Loucy (cell line): Measurements from ENCODE around the gene HOXA6.

Source experiments
- EZH2phosphoT487 ChIP-seq: fragments of 200-600 bp; IDR thresholded peaks from 2 replicates; pipeline ENCODE4 v1.6.1; 2018; ENCODE audit warnings: antibody characterized with exemption, mild to moderate bottlenecking, moderate library complexity, borderline replicate concordance
- TF ChIP-seq, protein P1 (sequence below): fragments of 200-600 bp; sonication (generic); conservative IDR thresholded peaks from 2 replicates; pipeline ENCODE4 v1.5.1; 2014; ENCODE audit warnings: mild to moderate bottlenecking, antibody characterized with exemption, low read length

DNA sequence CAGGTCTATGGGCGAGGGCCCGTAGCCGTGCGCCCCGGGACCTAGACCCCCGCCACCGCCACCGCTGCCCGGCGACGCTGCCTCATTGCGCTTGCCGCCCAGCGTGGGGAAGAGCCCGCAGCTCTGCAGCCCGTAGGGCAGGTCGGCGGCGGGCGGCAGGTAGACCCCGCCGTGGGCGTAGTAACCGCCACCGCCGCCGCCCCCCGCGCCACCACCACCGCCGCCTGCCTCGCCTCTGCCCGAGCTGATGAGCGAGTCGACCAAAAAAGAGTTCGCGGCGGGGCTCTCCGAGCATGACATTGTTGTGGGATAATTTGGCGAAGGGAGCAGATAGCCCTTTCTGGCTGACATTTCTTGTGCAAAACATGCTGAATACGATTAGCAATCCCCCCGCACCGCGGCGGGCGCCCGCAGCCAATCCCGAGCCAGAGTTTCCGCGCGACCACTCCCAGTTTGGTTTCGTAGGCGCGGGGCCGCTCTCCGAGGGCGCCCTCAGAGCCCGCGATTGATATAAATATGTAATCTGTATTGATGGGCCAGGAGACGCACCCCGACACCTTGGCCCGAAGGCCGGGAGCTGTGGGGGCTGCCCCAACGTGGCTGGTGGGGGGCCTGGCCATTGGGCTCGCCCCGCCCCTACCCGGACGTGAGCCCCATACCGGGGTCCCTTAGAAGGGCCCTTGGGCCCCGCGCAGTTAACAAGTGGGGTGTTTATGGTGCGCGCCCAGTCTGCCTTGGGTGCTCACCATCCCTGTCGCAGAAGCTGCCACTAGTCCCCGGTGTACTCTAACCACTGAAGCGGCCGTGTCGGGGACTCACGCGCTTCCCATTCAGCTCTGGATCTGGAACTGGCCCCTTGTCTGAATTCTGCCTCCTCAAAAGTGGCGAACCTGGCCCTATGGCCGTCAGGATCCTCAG, 26.6 kb upstream of the HOXA6 start, which contains the start of gene HOXA10:
- TF ChIP-seq, protein P1, sequence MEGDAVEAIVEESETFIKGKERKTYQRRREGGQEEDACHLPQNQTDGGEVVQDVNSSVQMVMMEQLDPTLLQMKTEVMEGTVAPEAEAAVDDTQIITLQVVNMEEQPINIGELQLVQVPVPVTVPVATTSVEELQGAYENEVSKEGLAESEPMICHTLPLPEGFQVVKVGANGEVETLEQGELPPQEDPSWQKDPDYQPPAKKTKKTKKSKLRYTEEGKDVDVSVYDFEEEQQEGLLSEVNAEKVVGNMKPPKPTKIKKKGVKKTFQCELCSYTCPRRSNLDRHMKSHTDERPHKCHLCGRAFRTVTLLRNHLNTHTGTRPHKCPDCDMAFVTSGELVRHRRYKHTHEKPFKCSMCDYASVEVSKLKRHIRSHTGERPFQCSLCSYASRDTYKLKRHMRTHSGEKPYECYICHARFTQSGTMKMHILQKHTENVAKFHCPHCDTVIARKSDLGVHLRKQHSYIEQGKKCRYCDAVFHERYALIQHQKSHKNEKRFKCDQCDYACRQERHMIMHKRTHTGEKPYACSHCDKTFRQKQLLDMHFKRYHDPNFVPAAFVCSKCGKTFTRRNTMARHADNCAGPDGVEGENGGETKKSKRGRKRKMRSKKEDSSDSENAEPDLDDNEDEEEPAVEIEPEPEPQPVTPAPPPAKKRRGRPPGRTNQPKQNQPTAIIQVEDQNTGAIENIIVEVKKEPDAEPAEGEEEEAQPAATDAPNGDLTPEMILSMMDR, result no peak
- TF ChIP-seq EZH2phosphoT487, result no peak
